K562 (cell line): ENCODE results near the gene ABCC5. TPM values are rescaled to one million over a fixed set of nuclear protein-coding genes. Genes with fewer than 3 reads are reported as not detected.

Experiments used
- BHLHE40 ChIP-seq: IDR thresholded peaks from 2 replicates; pipeline ENCODE4 v1.6.1; 2011; ENCODE audit warnings: low read length, improper control_type of control experiment
- COPS2 ChIP-seq: fragments of 450-650 bp; conservative IDR thresholded peaks from 2 replicates; pipeline ENCODE4 v1.6.1; 2016; ENCODE audit warnings: mild to moderate bottlenecking, moderate library complexity
- CXXC5 ChIP-seq: fragments of 250-450 bp; sonication (Bioruptor Pico); IDR thresholded peaks from 2 replicates; pipeline ENCODE4 v1.8.0; 2022; ENCODE audit warnings: inconsistent platforms, mild to moderate bottlenecking, moderate library complexity
- E2F4 ChIP-seq: sonication (generic); formaldehyde crosslinking; IDR thresholded peaks from 2 replicates; pipeline ENCODE4 v1.8.0; 2022; ENCODE audit warnings: mild to moderate bottlenecking, low read depth, missing genetic modification reagents
- ILK ChIP-seq: fragments of 450-650 bp; IDR thresholded peaks from 2 replicates; pipeline ENCODE4 v1.6.1; 2016; ENCODE audit warnings: missing genetic modification characterization, low read depth, mild to moderate bottlenecking, missing compliant biosample characterization, moderate library complexity, borderline replicate concordance
- KDM1A ChIP-seq, 2 experiments: fragments of 450-650 bp; IDR thresholded peaks; 2 replicates each; pipeline ENCODE4 v1.6.1; 2016; ENCODE audit warnings: mild to moderate bottlenecking in 2 of 2
- MAFF ChIP-seq: IDR thresholded peaks from 2 replicates; pipeline ENCODE4 v1.6.1; 2012; ENCODE audit warnings: low read length, improper control_type of control experiment
- MEF2D ChIP-seq: conservative IDR thresholded peaks from 2 replicates; pipeline ENCODE4 v1.6.1; 2016; ENCODE audit warnings: low read depth, missing genetic modification characterization, missing compliant biosample characterization
- NBN ChIP-seq: fragments of 450-650 bp; IDR thresholded peaks from 2 replicates; pipeline ENCODE4 v1.6.1; 2016; ENCODE audit warnings: low read depth, mild to moderate bottlenecking
- SIN3B ChIP-seq: fragments of 450-650 bp; IDR thresholded peaks from 2 replicates; pipeline ENCODE4 v1.6.1; 2017; ENCODE audit warnings: low read depth, mild to moderate bottlenecking, moderate library complexity
- TCF7 ChIP-seq: sonication (generic); IDR thresholded peaks from 2 replicates; pipeline ENCODE4 v1.6.1; 2016; ENCODE audit warnings: antibody characterized with exemption, borderline replicate concordance
- TEAD1 ChIP-seq, 2 experiments: fragments of 450-650 bp in 1 of 2; sonication (generic) in 1 of 2; formaldehyde crosslinking; IDR thresholded peaks; 2 replicates each; pipeline versions ENCODE4 v1.4.0 to v1.8.0; 2020 to 2022; ENCODE audit warnings: mild to moderate bottlenecking in 2 of 2, missing genetic modification reagents in 1 of 2
- TRIM28 ChIP-seq: fragments of 450-650 bp; IDR thresholded peaks from 2 replicates; pipeline ENCODE4 v1.6.1; 2017
- U2AF1 ChIP-seq: fragments of 200-400 bp; formaldehyde crosslinking; optimal IDR thresholded peaks from 2 replicates; pipeline ENCODE3; 2017; ENCODE audit warnings: mild to moderate bottlenecking, low read depth, low read length, moderate library complexity
- ZBTB33 ChIP-seq: sonication (generic); formaldehyde crosslinking; IDR thresholded peaks from 2 replicates; pipeline ENCODE4 v1.8.1; 2023; ENCODE audit warnings: mild to moderate bottlenecking, missing genetic modification reagents
- ZBTB40 ChIP-seq, 2 experiments: fragments of 450-650 bp in 1 of 2; sonication (generic) in 1 of 2; formaldehyde crosslinking in 1 of 2; IDR thresholded peaks; 2 replicates each; pipeline versions ENCODE4 v1.7.1 to v1.9.0; 2016 to 2022; ENCODE audit warnings: inconsistent platforms in 1 of 2, mild to moderate bottlenecking in 1 of 2, missing genetic modification reagents in 1 of 2
- ZNF197 ChIP-seq: fragments of 200-800 bp; sonication (Bioruptor generic); IDR thresholded peaks from 2 replicates; pipeline ENCODE4 v1.6.1; 2016; ENCODE audit warnings: low read depth, missing genetic modification characterization, missing compliant biosample characterization
- polyA plus RNA-seq, 8 experiments: library from polyadenylated mRNA; depleted of rRNA in 4 of 8; stranded (reverse) in 5 of 8; unstranded in 3 of 8; fragments of >200 nt; fragmentation: Nextera tagmentation in 2 of 8; fragmentation: Illumina TruSeq in 1 of 8; extraction: Ambion mirVana in 2 of 8; extraction: Trizol in 1 of 8; gene quantifications; 2 replicates each; pipeline versions ENCODE4 v1.2.1 to v1.2.3, GENCODE V29; 2011 to 2014; ENCODE audit warnings: inconsistent platforms in 1 of 8, missing spikeins in 1 of 8
- total RNA-seq, 7 experiments: library from RNA; depleted of rRNA in 6 of 7; stranded (reverse); fragments of >200 nt in 6 of 7; fragmentation: Illumina TruSeq in 2 of 7; extraction: Trizol in 2 of 7; gene quantifications; 2 replicates each; pipeline versions ENCODE4 v1.2.1 to v1.2.3, GENCODE V29; 2011 to 2021; ENCODE audit warnings: low replicate concordance in 1 of 7

ABCC5 gene
- total and polyA plus RNA-seq, 9 of the 15 experiments (the other 6 are each of a cell fraction or from before 2014, with no cell fraction given): 22.0 to 53.0 (median 41.9) TPM

GRCh38 chr3:184018424-184018973 is 815 bp upstream of the ABCC5 start (continued):
- TF ChIP-seq ILK (no peak), U2AF1 (no peak), ZBTB40 (IDR thresholded peaks at IDR 0.05) (no peak), ZBTB40 (CRISPR knock-in tag; IDR thresholded peaks at IDR 0.05) (no peak), MAFF (no peak), TRIM28 (0 out of 2 replicates have a peak, but pooled peaks have one; percentile 10), CXXC5 (CRISPR knock-in tag) (no peak), SIN3B (no peak), MEF2D (no peak), ZBTB33 (CRISPR knock-in tag) (peak; percentile 82), NBN (0 out of 2 replicates have a peak, but pooled peaks have one; percentile 9), TCF7 (no peak), TEAD1 (CRISPR knock-in tag; IDR thresholded peaks at IDR 0.05) (no peak), KDM1A (IDR thresholded peaks at IDR 0.05) (peak in 1 of 2 experiments; percentile 44; a peak in 1 of 4 replicates), COPS2 (no peak), E2F4 (CRISPR knock-in tag) (no peak), ZNF197 (CRISPR knock-in tag) (0 out of 2 replicates have a peak, but pooled peaks have one; percentile 32), BHLHE40 (no peak; the same call in 1 of the 2 replicates)
